Body of pancreas (tissue), 4 donors: Measurements from ENCODE around the gene SH3PXD2B.

Experiments used
- POLR2A ChIP-seq, 3 donors: fragments of 450-650 bp; IDR thresholded peaks; one replicate each; pipeline ENCODE4 v1.6.1; 2016; ENCODE audit warnings: antibody characterized with exemption in 3 of 3, mild to moderate bottlenecking in 2 of 3
- TF ChIP-seq, protein P1 (sequence below), 7 experiments: fragments of 450-650 bp in 4 of 7; fragments of 200-600 bp in 3 of 7; sonication (generic) in 3 of 7; IDR thresholded peaks; one replicate each; pipeline ENCODE4 v1.5.1; 2016 to 2019; ENCODE audit warnings: antibody characterized with exemption in 7 of 7

DNA sequence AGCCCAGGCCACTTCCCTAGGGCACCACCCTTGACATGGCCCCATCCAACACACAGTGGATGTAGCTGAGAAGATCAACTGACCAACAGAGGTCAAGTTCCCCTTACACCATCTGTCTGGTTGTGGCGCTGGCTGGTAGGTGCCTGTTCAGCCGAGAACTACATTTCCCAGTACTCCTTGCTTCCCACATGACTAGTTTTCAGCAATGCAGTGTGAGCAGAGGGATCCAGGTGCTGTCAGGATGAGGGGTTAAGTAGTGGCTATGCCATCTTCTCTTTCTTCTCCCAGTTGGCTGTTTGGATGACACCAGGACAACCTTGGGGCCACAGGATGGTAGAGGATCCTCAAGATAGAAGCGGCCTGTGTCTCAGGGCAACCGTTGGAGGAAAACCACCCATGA, 48.6 kb upstream of the SH3PXD2B start:
- TF ChIP-seq, protein P1, sequence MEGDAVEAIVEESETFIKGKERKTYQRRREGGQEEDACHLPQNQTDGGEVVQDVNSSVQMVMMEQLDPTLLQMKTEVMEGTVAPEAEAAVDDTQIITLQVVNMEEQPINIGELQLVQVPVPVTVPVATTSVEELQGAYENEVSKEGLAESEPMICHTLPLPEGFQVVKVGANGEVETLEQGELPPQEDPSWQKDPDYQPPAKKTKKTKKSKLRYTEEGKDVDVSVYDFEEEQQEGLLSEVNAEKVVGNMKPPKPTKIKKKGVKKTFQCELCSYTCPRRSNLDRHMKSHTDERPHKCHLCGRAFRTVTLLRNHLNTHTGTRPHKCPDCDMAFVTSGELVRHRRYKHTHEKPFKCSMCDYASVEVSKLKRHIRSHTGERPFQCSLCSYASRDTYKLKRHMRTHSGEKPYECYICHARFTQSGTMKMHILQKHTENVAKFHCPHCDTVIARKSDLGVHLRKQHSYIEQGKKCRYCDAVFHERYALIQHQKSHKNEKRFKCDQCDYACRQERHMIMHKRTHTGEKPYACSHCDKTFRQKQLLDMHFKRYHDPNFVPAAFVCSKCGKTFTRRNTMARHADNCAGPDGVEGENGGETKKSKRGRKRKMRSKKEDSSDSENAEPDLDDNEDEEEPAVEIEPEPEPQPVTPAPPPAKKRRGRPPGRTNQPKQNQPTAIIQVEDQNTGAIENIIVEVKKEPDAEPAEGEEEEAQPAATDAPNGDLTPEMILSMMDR (IDR thresholded peaks at IDR 0.05): no peak
- no peak for TF ChIP-seq POLR2A (IDR thresholded peaks at IDR 0.05)
